ENCODE measurements around the gene NDUFAF8.

NDUFAF8 gene

GRCh38 chr17:81273698-81274470, 34.8 kb downstream of the NDUFAF8 start:
- DNase-seq (ENCODE audit: low read depth in 2 of 2) = no peak

GRCh38 chr17:81274471-81274855, 35.3 kb downstream of the NDUFAF8 start:
- no peak for DNase-seq (ENCODE audit: low read depth in 2 of 2)

GRCh38 chr17:81276781-81277180, 37.7 kb downstream of the NDUFAF8 start:
- DNase-seq (ENCODE audit: low read depth in 2 of 2) = no peak

GRCh38 chr17:81277421-81277820, 38.3 kb downstream of the NDUFAF8 start:
- no peak for DNase-seq (ENCODE audit: low read depth in 2 of 2)

- no peak for DNase-seq (ENCODE audit: low read depth in 2 of 2)
Measured at GRCh38 chr17:81277946-81278693, 39.0 kb downstream of the NDUFAF8 start.

GRCh38 chr17:81278831-81279230, 39.7 kb downstream of the NDUFAF8 start:
- no peak for DNase-seq (ENCODE audit: low read depth in 2 of 2)

GRCh38 chr17:81279278-81280275, 40.5 kb downstream of the NDUFAF8 start:
- no peak for DNase-seq (ENCODE audit: low read depth in 2 of 2)

GRCh38 chr17:81280571-81280970, 41.5 kb downstream of the NDUFAF8 start:
- no peak for DNase-seq (ENCODE audit: low read depth in 2 of 2)

- DNase-seq (ENCODE audit: low read depth in 2 of 2) = no peak
Measured at GRCh38 chr17:81282141-81282540, 43.0 kb downstream of the NDUFAF8 start.

GRCh38 chr17:81282876-81283275, 43.8 kb downstream of the NDUFAF8 start:
- no peak for DNase-seq (ENCODE audit: low read depth in 2 of 2)

GRCh38 chr17:81285179-81285878, 46.2 kb downstream of the NDUFAF8 start:
- DNase-seq (ENCODE audit: low read depth in 2 of 2) = peak; percentile 48 to 63

GRCh38 chr17:81285894-81286293, 46.8 kb downstream of the NDUFAF8 start:
- no peak for DNase-seq (ENCODE audit: low read depth in 2 of 2)

GRCh38 chr17:81286491-81287145, 47.5 kb downstream of the NDUFAF8 start:
- DNase-seq (ENCODE audit: low read depth in 2 of 2) = no peak

GRCh38 chr17:81287152-81287551, 48.0 kb downstream of the NDUFAF8 start:
- no peak for DNase-seq (ENCODE audit: low read depth in 2 of 2)

- no peak for DNase-seq (ENCODE audit: low read depth in 2 of 2)
Measured at GRCh38 chr17:81287741-81288430, 48.8 kb downstream of the NDUFAF8 start.

GRCh38 chr17:81288715-81289114, 49.6 kb downstream of the NDUFAF8 start:
- DNase-seq (ENCODE audit: low read depth in 2 of 2) = no peak

- no peak for DNase-seq (ENCODE audit: low read depth in 2 of 2)
Measured at GRCh38 chr17:81289627-81290026, 50.5 kb downstream of the NDUFAF8 start.

- no peak for DNase-seq (ENCODE audit: low read depth in 2 of 2)
Measured at GRCh38 chr17:81290230-81290629, 51.1 kb downstream of the NDUFAF8 start.

All from stimulated activated CD8-positive, alpha-beta memory T cell treated with anti-CD3 and anti-CD28 coated beads, Interleukin-2, amount 100 ng/mL, for 48 hours (primary cell).